Posterior cingulate gyrus (tissue), 11 donors: ENCODE measurements around the gene ACADS.
A peak's percentile ranks its signal among the peaks of the same experiment; 100 is the strongest.

Experiments used
- DNase-seq, 10 donors: peaks; one replicate each; pipeline versions ENCODE4 v3.0.0 to v3.0.0-alpha.2; 2020 to 2021; ENCODE audit warnings: mixed read lengths in 3 of 10
- intact Hi-C: fragments of 100-400 bp; cut with DNase I; formaldehyde crosslinking; loops from one replicate; pipeline ENCODE4 v1.15.1; 2023

The ACADS gene

GRCh38 chr12:120698665-120699064 is 27.0 kb upstream of the ACADS start:
- intact Hi-C loops, result no loop called here
- DNase-seq, result no peak

- no peak for DNase-seq
These were observed 26.1 kb upstream of the ACADS start for GRCh38 chr12:120699553-120699952.

GRCh38 chr12:120700886-120701285 is 24.7 kb upstream of the ACADS start:
- DNase-seq, result no peak

More at GRCh38 chr12:120699553-120699952, 26.1 kb upstream of the ACADS start:
- intact Hi-C loops, result no loop called here

DNA sequence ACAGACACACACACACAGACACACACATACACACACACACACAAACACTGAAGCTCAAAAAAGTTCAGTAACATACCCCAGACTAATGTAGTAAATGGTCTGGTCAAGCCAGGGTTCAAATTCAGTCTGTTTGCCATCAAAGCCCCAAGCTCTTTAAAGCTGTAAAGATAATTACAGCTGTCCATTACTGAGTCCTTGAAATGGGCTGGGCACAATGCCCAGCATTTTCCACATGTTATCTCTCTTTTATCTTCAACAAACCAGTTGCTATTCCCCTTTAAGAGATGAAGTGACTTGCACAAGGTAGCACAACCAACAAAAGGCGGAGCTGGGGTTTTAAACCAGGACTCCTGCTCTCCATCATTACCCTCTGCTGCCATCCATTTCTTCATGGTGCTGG is 23.0 kb upstream of the ACADS start:
- DNase-seq, result no peak
- intact Hi-C loops, result no loop called here

More at GRCh38 chr12:120700886-120701285, 24.7 kb upstream of the ACADS start:
- intact Hi-C loops, result no loop called here

DNA sequence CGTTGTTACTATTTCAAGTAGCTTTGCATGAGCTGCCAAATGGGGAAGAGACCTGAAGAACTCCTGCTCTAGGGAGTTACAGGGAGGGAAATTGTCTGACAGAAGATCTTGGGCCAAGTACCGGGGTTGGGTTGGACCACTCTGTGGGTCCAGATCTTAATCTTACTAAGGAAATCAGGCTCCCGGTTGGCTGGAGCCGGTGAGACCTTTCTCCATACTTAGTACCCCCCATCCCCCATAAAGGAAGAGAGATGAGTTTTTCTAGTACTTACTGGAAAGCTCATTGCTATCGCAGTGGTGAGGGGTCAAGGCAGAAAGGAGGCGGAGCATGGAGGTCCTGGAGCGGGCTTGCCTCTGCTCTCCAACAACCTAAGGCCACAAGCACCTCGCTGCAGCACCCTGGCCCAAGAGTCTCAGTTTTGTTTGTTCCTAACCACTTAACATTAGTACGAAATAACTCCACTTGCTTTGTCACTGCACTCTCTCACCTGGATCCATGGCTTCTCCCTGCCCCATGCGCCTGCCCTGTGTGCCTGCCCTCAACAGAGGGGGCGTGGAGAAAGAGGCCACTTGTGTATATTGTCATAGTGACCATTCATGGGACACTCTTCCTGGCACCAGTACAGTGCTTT is 22.2 kb upstream of the ACADS start:
- intact Hi-C loops, result no loop called here
- DNase-seq, result no peak

- no peak for DNase-seq
- intact Hi-C loops, result no loop called here
These were observed 20.0 kb upstream of the ACADS start for GRCh38 chr12:120705618-120706017.

- DNase-seq, result no peak
- intact Hi-C loops, result no loop called here
These were observed 19.6 kb upstream of the ACADS start for GRCh38 chr12:120706029-120706428.

GRCh38 chr12:120708651-120709050 is 17.0 kb upstream of the ACADS start:
- no peak for DNase-seq
- intact Hi-C loops, result no loop called here

- intact Hi-C loops, result no loop called here
- DNase-seq, result peak; percentile 62 to 95 (median 74)
These were observed 15.4 kb upstream of the ACADS start, which contains the start of gene UNC119B for GRCh38 chr12:120710031-120710804. UNC119B (plus strand) TSS chr12:120710458; CDS start chr12:120710475, 17 bp downstream.

DNA sequence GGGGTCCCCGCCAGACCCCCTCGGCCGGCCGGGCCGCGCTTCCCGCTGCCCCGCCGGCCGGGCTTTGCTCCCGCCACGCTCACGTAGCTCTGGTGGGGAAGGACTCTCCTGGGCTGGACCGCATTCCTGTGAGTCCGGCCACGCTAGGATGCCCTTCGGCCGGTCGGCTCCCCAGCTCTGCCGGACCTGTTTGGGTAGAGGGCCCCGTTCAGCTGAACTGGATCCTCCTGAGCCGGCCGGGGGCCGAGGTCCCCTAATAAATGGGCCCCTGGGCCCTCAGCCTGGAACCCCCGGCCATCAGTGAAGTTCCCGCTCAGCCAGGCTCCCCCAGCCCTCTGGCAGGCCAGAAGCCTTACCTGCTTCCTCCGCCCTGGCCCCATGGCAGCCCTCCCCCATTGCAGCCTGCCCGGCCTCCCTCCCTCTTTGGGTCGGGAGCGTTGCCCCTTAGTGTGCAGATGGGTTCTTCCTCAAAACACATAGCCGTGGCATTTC is 14.8 kb upstream of the ACADS start:
- intact Hi-C loops, result no loop called here

GRCh38 chr12:120711411-120711810 is 14.2 kb upstream of the ACADS start:
- intact Hi-C loops, result no loop called here
- no peak for DNase-seq

More for the DNA sequence above, 14.8 kb upstream of the ACADS start:
- DNase-seq, result peak in 3 of 10 donors; percentile 17 to 81 (median 29)

DNA sequence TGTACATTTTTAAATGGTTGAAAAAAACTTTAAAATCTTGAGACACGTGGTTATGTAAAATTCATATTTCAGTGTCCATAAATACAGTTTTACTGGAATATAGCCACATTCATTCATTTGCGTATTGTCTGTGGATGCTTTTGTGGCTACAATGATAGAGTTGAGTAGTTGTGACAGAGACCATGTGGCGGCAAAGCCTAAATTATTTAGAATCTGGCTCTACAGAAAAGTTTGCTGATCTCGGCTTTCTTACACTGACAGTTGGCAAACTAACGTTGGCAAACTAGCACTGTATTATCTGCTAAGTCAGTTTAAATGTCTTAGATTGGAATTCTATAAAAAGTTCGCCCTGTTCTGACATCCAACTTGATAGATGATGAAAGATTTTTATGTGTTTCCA is 13.0 kb upstream of the ACADS start:
- DNase-seq, result no peak
- intact Hi-C loops, result loop anchor here (2.0 kb wide), 1 partner anchor 26 kb away; the partner anchor contains the start of gene MLEC

GRCh38 chr12:120713861-120714482 is 11.7 kb upstream of the ACADS start:
- intact Hi-C loops, result loop anchor here (1.0 to 2.0 kb wide), 3 partner anchors 27 to 131 kb away; partner anchors contain the start of gene MLEC
- DNase-seq, result peak in 6 of 10 donors; percentile 56 to 93 (median 70)

- DNase-seq, result no peak
- intact Hi-C loops, result no loop called here
These were observed 7.6 kb upstream of the ACADS start for GRCh38 chr12:120718055-120718454.

- no peak for DNase-seq
- intact Hi-C loops, result no loop called here
These were observed 6.6 kb upstream of the ACADS start for GRCh38 chr12:120719072-120719471.

DNA sequence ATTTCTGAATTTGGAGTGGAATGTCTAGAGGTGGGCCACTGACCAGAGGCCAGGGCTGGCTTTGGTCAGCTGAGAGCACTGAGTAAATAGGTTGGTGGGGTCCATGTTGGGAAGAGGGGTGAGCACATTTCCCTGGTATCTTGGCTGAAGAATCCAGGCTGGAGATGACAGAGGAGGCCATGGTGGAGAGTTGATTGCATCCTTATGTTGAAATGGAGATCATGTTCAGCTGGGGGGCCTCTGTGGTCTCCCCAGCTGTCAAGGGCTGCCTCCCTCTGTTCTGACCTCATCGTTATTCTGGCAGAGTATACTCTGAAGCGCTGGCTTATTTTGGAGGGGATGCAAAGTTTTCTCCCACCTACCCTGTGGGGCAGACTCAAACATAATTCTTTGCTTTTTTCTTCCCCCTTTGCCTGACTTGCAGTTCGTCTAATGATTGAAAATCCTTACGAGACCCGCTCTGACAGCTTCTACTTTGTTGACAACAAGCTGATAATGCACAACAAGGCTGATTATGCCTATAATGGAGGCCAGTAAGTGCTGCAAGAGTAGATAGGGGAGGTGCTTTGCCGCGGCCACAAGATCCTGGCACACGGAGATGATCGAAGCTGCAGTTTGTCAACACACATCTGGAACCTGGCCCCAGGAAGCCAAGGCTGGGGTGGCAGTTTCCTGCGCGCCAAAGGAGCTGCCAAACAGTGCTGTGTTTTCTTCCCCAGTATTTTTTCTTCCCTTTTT is 6.0 kb upstream of the ACADS start:
- peak in 1 of 10 donors; percentile 25 for DNase-seq
- intact Hi-C loops, result loop anchor here (10.0 kb wide), 2 partner anchors 185 to 255 kb away; partner anchors contain the start of genes HNF1A and SPPL3

GRCh38 chr12:120720234-120720986 is 5.2 kb upstream of the ACADS start:
- intact Hi-C loops, result loop anchor here (10.0 kb wide), 2 partner anchors 184 to 254 kb away; partner anchors contain the start of genes HNF1A and SPPL3
- peak in 5 of 10 donors; percentile 29 to 87 (median 39) for DNase-seq

- DNase-seq, result peak in 1 of 10 donors; percentile 57
- intact Hi-C loops, result loop anchor here (10.0 kb wide), 2 partner anchors 184 to 254 kb away; partner anchors contain the start of genes HNF1A and SPPL3
These were observed 4.4 kb upstream of the ACADS start for GRCh38 chr12:120720987-120721801.
